Ramos (cell line): ENCODE measurements around the gene SLC15A3.

Experiments
- in situ Hi-C: fragments of 300-500 bp; cut with MboI; formaldehyde crosslinking; loops from one replicate; pipeline ENCODE4 v1.14.3; 2022; ENCODE audit warnings: low sequenced_read_pairs; ENCODE audit not compliant: unreplicated experiment

Gene SLC15A3

GRCh38 chr11:60933416-60934123 lies 18.4 kb downstream of the SLC15A3 start:
- in situ Hi-C loops: no loop called here

DNA sequence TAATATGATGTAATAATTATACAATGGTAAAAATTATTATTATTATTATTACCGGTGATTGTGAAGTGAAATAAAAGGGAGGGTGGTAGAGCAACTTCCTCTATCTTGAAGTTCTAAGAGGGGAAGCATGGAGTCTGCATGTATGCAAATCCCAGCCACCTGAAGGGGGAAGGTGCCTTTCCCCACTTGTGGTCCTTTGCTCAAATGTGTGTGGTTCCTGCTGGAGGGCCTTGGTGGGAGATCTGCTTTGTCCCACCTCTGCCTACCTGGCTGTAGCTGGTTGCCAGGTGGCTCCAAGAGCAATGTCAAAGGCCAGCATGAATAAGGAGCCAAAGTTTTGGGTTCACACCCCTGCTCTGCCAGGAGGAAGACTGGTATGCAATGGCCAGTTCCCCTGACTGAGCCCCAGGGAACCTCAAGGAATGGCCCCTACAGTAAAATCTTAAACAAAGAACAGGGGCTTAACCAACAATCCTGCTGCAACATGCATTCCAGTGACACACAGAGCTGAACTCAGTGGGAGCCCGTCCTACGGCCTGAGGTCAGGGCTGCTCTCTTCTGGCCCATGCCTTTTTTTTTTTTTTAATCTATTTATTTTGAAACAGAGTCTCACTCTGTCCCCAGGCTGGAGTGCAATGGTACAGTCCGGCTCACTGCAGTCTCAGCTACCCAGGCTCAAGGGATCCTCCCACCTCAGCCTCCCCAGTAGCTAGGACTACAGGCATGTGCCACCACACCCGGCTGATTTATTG lies 19.2 kb downstream of the SLC15A3 start:
- in situ Hi-C loops: no loop called here

DNA sequence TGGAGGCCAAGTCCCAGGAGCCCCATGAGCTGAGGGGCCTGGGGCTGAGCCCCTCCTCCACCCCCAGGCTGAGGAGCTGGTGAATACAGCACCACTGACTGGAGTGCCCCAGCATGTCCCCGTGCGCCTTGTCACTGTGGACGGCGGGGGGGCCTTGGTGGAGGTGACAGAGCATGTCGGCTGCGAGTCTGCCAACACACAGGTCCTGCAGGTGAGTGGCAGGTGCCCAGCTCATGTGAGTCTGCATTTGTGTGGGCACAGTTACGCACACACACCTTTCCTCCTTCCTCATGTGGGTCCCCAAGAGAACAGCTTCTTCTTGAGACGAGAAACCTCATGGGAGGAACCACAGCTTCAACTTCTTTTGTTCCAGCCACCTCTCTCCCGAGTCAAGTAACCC lies 20.1 kb downstream of the SLC15A3 start:
- in situ Hi-C loops: no loop called here

GRCh38 chr11:60930394-60930793 lies 21.6 kb downstream of the SLC15A3 start:
- in situ Hi-C loops: no loop called here

- in situ Hi-C loops: no loop called here
Observed at GRCh38 chr11:60929764-60930163, 22.2 kb downstream of the SLC15A3 start.

DNA sequence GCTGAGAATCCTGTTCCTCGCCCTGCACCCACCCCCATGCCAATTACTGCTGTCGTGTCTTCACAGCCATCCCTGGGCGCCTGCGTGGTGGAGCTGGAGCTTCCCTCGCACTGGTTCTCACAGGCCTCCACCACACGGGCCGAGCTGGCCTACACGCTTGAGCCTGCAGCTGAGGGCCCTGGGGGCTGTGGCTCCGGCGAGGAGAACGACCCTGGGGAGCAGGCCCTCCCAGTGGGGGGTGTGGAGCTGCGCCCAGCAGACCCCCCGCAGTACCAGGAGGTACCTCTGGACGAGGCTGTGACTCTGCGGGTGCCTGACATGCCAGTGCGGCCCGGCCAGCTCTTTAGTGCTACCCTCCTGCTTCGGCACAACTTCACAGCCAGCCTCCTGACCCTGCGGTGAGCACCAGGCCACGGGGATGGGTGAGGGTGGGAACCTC lies 23.4 kb downstream of the SLC15A3 start:
- in situ Hi-C loops: no loop called here

GRCh38 chr11:60927600-60927999 lies 24.4 kb downstream of the SLC15A3 start:
- in situ Hi-C loops: no loop called here

DNA sequence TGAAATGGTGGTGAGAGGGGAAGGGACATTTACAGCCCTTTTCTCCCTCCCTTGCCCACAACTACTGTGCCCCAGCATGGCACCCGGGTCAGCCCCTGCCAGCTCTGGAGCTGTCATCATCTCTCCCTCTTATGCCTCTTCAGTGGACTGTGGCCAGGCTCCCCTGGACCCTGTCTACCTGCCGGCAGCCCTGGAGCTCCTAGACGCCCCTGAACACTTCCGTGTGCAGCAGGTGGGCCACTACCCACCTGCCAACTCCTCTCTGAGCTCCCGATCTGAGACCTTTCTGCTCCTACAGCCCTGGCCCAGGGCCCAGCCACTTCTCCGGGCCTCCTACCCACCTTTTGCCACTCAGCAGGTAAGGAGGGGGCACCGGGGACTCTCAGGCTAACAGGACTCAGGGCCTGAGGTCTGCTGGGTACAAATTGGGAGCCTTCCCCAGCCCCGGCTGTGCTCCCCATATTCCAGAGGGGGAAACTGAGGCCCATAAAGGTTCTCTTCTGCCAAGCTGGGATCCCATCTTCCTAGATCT lies 24.8 kb downstream of the SLC15A3 start:
- in situ Hi-C loops: no loop called here

- in situ Hi-C loops: no loop called here
Observed at GRCh38 chr11:60926500-60926899, 25.5 kb downstream of the SLC15A3 start.

DNA sequence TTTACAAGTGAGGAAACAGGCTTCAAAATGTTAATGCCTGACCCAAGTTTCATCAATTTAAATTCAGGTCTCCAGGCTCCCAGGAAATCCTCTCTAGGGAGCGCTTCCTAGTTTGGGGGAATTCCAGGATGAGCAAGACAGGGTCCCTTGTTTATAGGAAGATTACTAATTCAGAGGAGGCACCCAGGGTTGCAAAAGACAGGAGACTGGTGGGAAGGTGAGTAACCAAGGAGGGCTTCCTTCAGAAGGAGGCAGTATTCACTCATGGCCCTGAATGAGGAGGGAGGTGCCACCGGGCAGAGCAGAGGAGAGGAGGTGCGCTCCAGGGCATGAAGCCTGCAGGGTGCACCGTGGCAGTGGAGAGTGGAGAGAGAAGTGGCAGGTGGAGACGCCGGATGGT lies 26.1 kb downstream of the SLC15A3 start:
- in situ Hi-C loops: no loop called here

DNA sequence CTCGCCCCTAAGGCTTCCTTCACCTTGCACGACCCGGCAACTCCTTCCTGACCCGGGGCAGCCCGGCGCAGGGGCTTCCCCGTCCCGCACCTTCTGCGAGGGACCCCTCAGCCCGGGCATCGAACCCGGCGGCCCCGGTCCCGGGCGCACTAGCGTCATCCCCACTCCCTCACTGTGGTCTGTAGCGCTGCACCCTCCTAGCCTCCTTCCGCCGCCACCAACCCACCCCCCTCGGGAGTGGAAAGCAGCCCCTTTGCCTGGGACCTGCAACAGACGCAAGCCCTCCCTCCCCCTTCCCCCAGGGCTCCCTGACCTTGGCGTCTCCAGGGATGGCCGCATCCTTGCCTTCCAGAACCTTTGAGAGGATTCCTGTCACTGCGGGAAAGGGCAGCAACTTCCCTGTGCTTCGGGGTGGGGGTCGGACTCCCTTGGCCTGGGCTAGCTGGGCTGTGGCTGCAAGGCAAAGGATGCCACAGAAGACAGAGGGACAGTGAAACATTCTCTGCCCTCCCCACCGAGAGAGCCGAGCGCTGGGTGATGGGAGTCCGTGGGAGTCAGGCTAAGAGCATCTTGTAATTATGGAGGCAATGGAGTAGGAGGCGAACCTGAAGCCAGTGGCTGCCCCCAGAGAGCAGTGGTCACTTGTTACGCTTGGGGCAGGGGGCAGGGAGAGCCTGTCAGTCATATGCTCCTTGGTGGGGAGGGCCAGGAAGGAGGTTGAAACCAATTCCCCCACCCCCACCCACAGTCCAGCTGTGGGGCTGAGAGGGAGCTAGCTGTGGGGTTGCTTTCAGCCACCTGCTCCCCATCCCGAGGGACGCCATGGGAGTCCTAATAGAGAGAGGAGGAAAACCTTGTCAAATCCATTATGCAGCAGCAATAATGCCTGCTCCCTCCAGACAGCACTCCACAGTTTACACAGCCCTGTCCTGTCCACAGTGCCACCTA lies 26.8 kb downstream of the SLC15A3 start:
- in situ Hi-C loops: loop anchor here (25.0 kb wide), 2 partner anchors 463 to 1813 kb away; partner anchors contain the start of genes FAM111B and MS4A1

DNA sequence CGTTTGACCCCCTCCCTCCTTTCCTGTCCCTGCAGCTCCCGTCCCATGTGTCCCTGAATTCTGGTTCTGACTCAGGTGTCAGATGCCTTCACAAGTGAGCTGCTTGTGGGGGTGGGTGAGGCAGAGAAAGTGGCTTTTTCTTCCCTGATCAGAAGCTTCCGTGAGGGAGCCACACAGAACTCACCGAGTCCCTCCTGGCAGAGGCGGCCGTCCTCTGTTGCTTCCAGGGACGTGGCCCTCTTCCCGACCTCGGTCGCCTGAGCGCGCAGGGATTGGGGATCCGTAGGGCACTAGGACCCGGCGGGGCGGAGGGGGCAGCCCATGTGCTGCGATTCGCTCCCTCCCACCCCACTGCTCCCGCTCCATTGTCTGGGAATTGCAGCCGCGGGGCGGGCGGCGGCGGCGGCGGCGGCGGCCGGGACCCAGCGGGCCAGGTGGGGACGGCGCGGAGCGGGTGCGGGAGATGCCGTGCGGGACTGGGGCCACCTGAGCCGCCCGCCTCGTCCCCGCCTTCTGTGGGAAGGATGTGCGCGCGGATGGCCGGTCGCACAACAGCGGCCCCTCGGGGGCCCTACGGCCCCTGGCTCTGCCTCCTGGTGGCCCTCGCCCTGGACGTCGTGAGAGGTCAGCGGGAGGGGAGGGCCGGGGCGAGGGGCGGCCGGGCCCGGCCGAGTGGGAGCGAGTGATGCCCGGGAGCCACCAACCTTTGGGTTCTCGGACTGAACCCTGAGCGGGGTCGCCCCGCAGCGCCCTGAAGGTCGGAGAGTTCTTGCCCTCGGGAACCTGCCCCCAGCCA lies 27.7 kb downstream of the SLC15A3 start, which contains the start of gene TMEM132A:
TMEM132A (plus strand) TSS at position 351 of the 796 bp plus-strand sequence; CDS start at position 525, 174 bp downstream.
- in situ Hi-C loops: loop anchor here (25.0 kb wide), 2 partner anchors 462 to 1812 kb away; partner anchors contain the start of genes FAM111B and MS4A1

GRCh38 chr11:60923800-60924109 lies 28.2 kb downstream of the SLC15A3 start:
- in situ Hi-C loops: loop anchor here (25.0 kb wide), 2 partner anchors 461 to 1811 kb away; partner anchors contain the start of genes FAM111B and MS4A1

DNA sequence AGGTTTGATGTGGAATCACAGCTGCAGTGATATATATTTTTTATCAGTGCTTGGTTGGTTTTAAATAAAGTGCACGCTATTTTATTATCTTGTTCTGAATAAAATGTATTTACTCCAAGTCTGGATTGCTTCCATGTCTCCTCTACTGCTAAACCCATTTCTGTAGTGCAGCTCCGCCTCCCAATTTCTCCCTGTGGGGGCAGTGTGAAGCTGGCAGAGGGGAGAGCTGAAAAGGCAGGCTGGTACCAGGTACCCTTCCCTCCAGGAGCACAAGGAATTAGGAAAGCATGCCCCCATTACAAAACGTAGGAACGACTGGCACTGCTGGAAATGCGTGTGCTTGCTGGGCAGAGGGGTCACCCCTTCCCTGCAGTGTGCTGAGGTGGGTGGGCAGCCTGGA lies 28.6 kb downstream of the SLC15A3 start:
- in situ Hi-C loops: loop anchor here (25.0 kb wide), 2 partner anchors 461 to 1811 kb away; partner anchors contain the start of genes FAM111B and MS4A1

DNA sequence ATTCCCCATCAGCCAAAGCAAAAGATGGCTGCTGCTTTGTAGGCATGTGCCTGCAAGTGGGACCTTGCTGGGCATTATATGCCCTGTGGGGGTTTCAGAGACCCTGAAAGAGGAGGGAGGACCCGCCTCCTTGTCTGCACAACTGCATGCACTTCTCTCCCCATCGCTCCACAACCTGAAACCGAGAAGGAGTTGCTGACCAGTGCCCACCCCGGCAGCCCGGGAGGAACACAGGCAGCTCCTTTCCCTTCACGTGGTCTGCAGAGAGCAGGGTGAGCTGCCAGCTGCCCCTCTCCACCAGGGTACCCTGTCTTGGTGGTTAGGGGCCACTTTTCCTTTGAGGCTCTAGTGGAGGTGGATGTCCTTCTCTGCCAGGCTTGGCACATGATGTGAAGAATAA lies 29.1 kb downstream of the SLC15A3 start:
- in situ Hi-C loops: loop anchor here (25.0 kb wide), 2 partner anchors 461 to 1811 kb away; partner anchors contain the start of genes FAM111B and MS4A1

DNA sequence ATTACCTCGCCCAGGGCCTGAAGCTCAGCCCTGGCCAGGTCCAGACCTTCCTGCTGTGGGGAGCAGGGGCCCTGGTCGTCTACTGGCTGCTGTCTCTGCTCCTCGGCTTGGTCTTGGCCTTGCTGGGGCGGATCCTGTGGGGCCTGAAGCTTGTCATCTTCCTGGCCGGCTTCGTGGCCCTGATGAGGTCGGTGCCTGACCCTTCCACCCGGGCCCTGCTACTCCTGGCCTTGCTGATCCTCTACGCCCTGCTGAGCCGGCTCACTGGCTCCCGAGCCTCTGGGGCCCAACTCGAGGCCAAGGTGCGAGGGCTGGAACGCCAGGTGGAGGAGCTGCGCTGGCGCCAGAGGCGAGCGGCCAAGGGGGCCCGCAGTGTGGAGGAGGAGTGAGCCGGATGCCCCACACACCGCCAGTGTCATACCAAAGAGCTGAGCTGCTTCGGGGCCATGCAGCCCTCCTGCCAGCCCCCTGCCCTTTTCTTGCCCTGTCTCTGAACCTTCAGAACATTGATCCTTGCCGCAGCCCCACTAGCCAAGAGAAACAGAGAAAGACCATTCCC lies 30.1 kb downstream of the SLC15A3 start:
- in situ Hi-C loops: loop anchor here (25.0 kb wide), 2 partner anchors 460 to 1810 kb away; partner anchors contain the start of genes FAM111B and MS4A1

DNA sequence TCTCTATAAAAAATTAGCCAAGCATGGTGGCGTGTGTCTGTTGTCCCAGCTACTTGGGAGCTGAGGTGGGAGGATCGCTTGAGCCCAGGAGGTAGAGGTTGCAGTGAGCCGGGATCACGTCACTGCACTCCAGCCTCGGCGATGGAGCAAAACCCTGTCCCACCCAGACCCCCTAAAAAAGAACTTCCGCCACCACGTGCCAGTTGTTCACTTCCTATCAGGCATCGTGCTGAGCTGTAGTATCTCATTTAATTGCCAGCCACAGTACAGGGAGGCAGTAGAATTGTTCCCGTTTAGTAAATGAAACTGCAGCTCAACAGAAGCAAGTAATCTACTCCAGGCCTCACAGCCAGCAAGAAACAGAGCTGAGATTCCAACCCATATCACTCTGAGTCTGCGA lies 30.7 kb downstream of the SLC15A3 start:
- in situ Hi-C loops: loop anchor here (25.0 kb wide), 2 partner anchors 459 to 1809 kb away; partner anchors contain the start of genes FAM111B and MS4A1

DNA sequence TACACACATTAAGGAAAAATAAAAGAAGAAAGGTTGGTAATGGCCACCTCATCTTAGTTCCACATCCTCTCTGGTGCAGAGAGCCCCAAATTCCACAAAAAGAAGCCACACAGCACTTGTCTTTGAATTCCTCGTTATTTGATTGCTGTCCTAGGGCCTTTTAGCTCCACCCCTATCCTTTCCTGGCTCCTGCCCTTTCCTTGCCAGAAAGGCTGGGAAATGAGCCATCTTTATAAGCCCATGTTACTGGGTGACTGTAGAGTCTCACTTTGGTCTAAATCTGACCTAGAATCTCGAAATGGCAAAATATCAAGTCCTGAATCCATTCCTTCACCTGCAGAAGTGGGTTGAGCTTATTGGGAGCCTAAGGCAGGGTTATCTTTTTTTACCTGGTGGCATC lies 32.0 kb downstream of the SLC15A3 start:
- in situ Hi-C loops: loop anchor here (25.0 kb wide), 2 partner anchors 458 to 1808 kb away; partner anchors contain the start of genes FAM111B and MS4A1
